ENCODE results near the gene MS4A4A.
"Not testable (repeated sequence)": the region's sequence is repeated elsewhere in the genome, so short reads cannot be mapped to it uniquely, and the experiment has no call there.

Gene MS4A4A

GRCh38 chr11:60280412-60280811, at the start of gene MS4A4A:
Gene MS4A4A, plus strand, starts transcription at chr11:60280666. Its CDS starts 10 bp downstream, at chr11:60280676.
- DNase-seq (ENCODE audit: low spot score): no peak

- DNase-seq (ENCODE audit: low spot score): no peak
Measured at GRCh38 chr11:60230681-60231080, 49.8 kb upstream of the MS4A4A start.

- DNase-seq (ENCODE audit: low spot score): no peak
Measured at GRCh38 chr11:60235321-60235720, 45.1 kb upstream of the MS4A4A start.

- no peak for DNase-seq (ENCODE audit: low spot score)
Measured at GRCh38 chr11:60240662-60241061, 39.8 kb upstream of the MS4A4A start.

- no peak for DNase-seq (ENCODE audit: low spot score)
Measured at GRCh38 chr11:60241786-60242185, 38.7 kb upstream of the MS4A4A start.

- DNase-seq (ENCODE audit: low spot score): no peak
Measured at GRCh38 chr11:60242740-60243239, 37.7 kb upstream of the MS4A4A start, which contains the start of gene MS4A4E. Gene MS4A4E, minus strand, starts transcription at chr11:60243137. Its CDS starts 13,082 bp downstream, at chr11:60230055.

GRCh38 chr11:60251485-60252212, 28.8 kb upstream of the MS4A4A start:
- peak; percentile 17 for DNase-seq (ENCODE audit: low spot score)

GRCh38 chr11:60252213-60253108, 28.0 kb upstream of the MS4A4A start:
- no peak for DNase-seq (ENCODE audit: low spot score)

GRCh38 chr11:60257956-60258722, 22.3 kb upstream of the MS4A4A start:
- DNase-seq (ENCODE audit: low spot score): no peak

GRCh38 chr11:60261014-60261413, 19.5 kb upstream of the MS4A4A start:
- no peak for DNase-seq (ENCODE audit: low spot score)

GRCh38 chr11:60263402-60263801, 17.1 kb upstream of the MS4A4A start:
- no peak for DNase-seq (ENCODE audit: low spot score)

GRCh38 chr11:60264644-60265043, 15.8 kb upstream of the MS4A4A start:
- DNase-seq (ENCODE audit: low spot score): no peak

GRCh38 chr11:60265373-60266214, 14.9 kb upstream of the MS4A4A start:
- peak; percentile 47 for DNase-seq (ENCODE audit: low spot score)

GRCh38 chr11:60274416-60274815, 6.0 kb upstream of the MS4A4A start:
- no peak for DNase-seq (ENCODE audit: low spot score)

GRCh38 chr11:60281485-60281884, 1.0 kb downstream of the MS4A4A start:
- DNase-seq (ENCODE audit: low spot score): no peak

GRCh38 chr11:60282286-60282685, 1.8 kb downstream of the MS4A4A start:
- DNase-seq (ENCODE audit: low spot score): no peak

GRCh38 chr11:60285411-60286126, 5.1 kb downstream of the MS4A4A start:
- DNase-seq (ENCODE audit: low spot score): not testable (repeated sequence)

- DNase-seq (ENCODE audit: low spot score): no peak
Measured at GRCh38 chr11:60288531-60288930, 8.1 kb downstream of the MS4A4A start.

GRCh38 chr11:60292145-60292544, 11.7 kb downstream of the MS4A4A start:
- DNase-seq (ENCODE audit: low spot score): no peak

GRCh38 chr11:60301178-60301577, 20.7 kb downstream of the MS4A4A start:
- DNase-seq (ENCODE audit: low spot score): no peak

Data from GM03348 (cell line).